HEK293 (cell line): ENCODE results near the gene ZNF396.
A peak's percentile ranks its signal among the peaks of the same experiment; 100 is the strongest.

Experiments used
- GLIS2 ChIP-seq: fragments of 450-650 bp; formaldehyde crosslinking; IDR thresholded peaks from 2 replicates; pipeline ENCODE4 v1.5.1; 2016; ENCODE audit warnings: missing biosample characterization, missing genetic modification characterization
- SCRT1 ChIP-seq: fragments of 450-650 bp; formaldehyde crosslinking; IDR thresholded peaks from 2 replicates; pipeline ENCODE4 v1.5.1; 2016; ENCODE audit warnings: missing biosample characterization, missing genetic modification characterization, borderline replicate concordance
- SP3 ChIP-seq: fragments of 450-650 bp; formaldehyde crosslinking; IDR thresholded peaks from 2 replicates; pipeline ENCODE4 v1.5.1; 2016; ENCODE audit warnings: missing biosample characterization, missing genetic modification characterization
- ZEB2 ChIP-seq: fragments of 450-650 bp; formaldehyde crosslinking; IDR thresholded peaks from 2 replicates; pipeline ENCODE4 v1.5.1; 2016; ENCODE audit warnings: missing biosample characterization, missing genetic modification characterization
- ZFHX2 ChIP-seq: fragments of 450-650 bp; formaldehyde crosslinking; conservative IDR thresholded peaks from 2 replicates; pipeline ENCODE4 v1.5.1; 2016; ENCODE audit warnings: missing biosample characterization, missing genetic modification characterization
- ZFP3 ChIP-seq: fragments of 450-650 bp; formaldehyde crosslinking; IDR thresholded peaks from 2 replicates; pipeline ENCODE4 v1.5.1; 2016; ENCODE audit warnings: low read depth, missing biosample characterization, missing genetic modification characterization
- ZFP37 ChIP-seq: fragments of 450-650 bp; formaldehyde crosslinking; IDR thresholded peaks from 2 replicates; pipeline ENCODE4 v1.5.1; 2016; ENCODE audit warnings: missing biosample characterization, missing genetic modification characterization
- ZNF10 ChIP-seq: fragments of 450-650 bp; formaldehyde crosslinking; IDR thresholded peaks from 2 replicates; pipeline ENCODE4 v1.5.1; 2017; ENCODE audit warnings: missing biosample characterization, missing genetic modification characterization
- ZNF121 ChIP-seq: fragments of 450-650 bp; formaldehyde crosslinking; IDR thresholded peaks from 2 replicates; pipeline ENCODE4 v1.5.1; 2016; ENCODE audit warnings: missing biosample characterization, missing genetic modification characterization
- ZNF132 ChIP-seq: fragments of 450-650 bp; formaldehyde crosslinking; IDR thresholded peaks from 2 replicates; pipeline ENCODE4 v1.5.1; 2017; ENCODE audit warnings: missing biosample characterization, missing genetic modification characterization, borderline replicate concordance
- ZNF146 ChIP-seq: fragments of 450-650 bp; formaldehyde crosslinking; IDR thresholded peaks from 2 replicates; pipeline ENCODE4 v1.5.1; 2016; ENCODE audit warnings: missing biosample characterization, missing genetic modification characterization
- ZNF302 ChIP-seq: fragments of 450-650 bp; formaldehyde crosslinking; IDR thresholded peaks from 2 replicates; pipeline ENCODE4 v1.5.1; 2016; ENCODE audit warnings: missing biosample characterization, missing genetic modification characterization, low read depth
- ZNF366 ChIP-seq: fragments of 450-650 bp; formaldehyde crosslinking; conservative IDR thresholded peaks from 2 replicates; pipeline ENCODE4 v1.5.1; 2016; ENCODE audit warnings: missing biosample characterization, missing genetic modification characterization
- ZNF549 ChIP-seq: fragments of 450-650 bp; IDR thresholded peaks from 2 replicates; pipeline ENCODE4 v1.5.1; 2018; ENCODE audit warnings: missing biosample characterization, missing genetic modification characterization, mild to moderate bottlenecking, inconsistent platforms, moderate library complexity
- ZNF585B ChIP-seq: fragments of 450-650 bp; formaldehyde crosslinking; IDR thresholded peaks from 2 replicates; pipeline ENCODE4 v1.5.1; 2016; ENCODE audit warnings: missing biosample characterization, missing genetic modification characterization
- ZNF623 ChIP-seq: fragments of 450-650 bp; formaldehyde crosslinking; IDR thresholded peaks from 2 replicates; pipeline ENCODE4 v1.5.1; 2016; ENCODE audit warnings: missing biosample characterization, missing genetic modification characterization
- ZNF629 ChIP-seq: fragments of 450-650 bp; formaldehyde crosslinking; IDR thresholded peaks from 2 replicates; pipeline ENCODE4 v1.5.1; 2017; ENCODE audit warnings: missing biosample characterization, missing genetic modification characterization
- ZNF664 ChIP-seq: fragments of 450-650 bp; formaldehyde crosslinking; IDR thresholded peaks from 2 replicates; pipeline ENCODE4 v1.5.1; 2016; ENCODE audit warnings: missing biosample characterization, missing genetic modification characterization
- ZNF785 ChIP-seq: fragments of 450-650 bp; formaldehyde crosslinking; IDR thresholded peaks from 2 replicates; pipeline ENCODE4 v1.5.1; 2016; ENCODE audit warnings: missing biosample characterization, missing genetic modification characterization
- TF ChIP-seq, protein P1 (sequence below): fragments of 450-650 bp; formaldehyde crosslinking; IDR thresholded peaks from 2 replicates; pipeline ENCODE4 v1.5.1; 2016; ENCODE audit warnings: missing biosample characterization, missing genetic modification characterization
- TF ChIP-seq, protein P2 (sequence below): fragments of 450-650 bp; formaldehyde crosslinking; IDR thresholded peaks from 2 replicates; pipeline ENCODE4 v1.5.1; 2016; ENCODE audit warnings: missing biosample characterization, missing genetic modification characterization
- TF ChIP-seq, protein P3 (sequence below): fragments of 450-650 bp; IDR thresholded peaks from 2 replicates; pipeline ENCODE4 v1.5.1; 2018; ENCODE audit warnings: missing biosample characterization, missing genetic modification characterization
- TF ChIP-seq, protein P4 (sequence below): fragments of 450-650 bp; formaldehyde crosslinking; IDR thresholded peaks from 2 replicates; pipeline ENCODE4 v1.5.1; 2016; ENCODE audit warnings: missing biosample characterization, missing genetic modification characterization
- TF ChIP-seq, protein P5 (sequence below): fragments of 450-650 bp; formaldehyde crosslinking; IDR thresholded peaks from 2 replicates; pipeline ENCODE4 v1.5.1; 2016; ENCODE audit warnings: missing biosample characterization, missing genetic modification characterization, low read depth
- TF ChIP-seq, protein P6 (sequence below): fragments of 450-650 bp; formaldehyde crosslinking; conservative IDR thresholded peaks from 2 replicates; pipeline ENCODE4 v1.5.1; 2016; ENCODE audit warnings: low read depth, missing biosample characterization, missing genetic modification characterization

Gene ZNF396

DNA sequence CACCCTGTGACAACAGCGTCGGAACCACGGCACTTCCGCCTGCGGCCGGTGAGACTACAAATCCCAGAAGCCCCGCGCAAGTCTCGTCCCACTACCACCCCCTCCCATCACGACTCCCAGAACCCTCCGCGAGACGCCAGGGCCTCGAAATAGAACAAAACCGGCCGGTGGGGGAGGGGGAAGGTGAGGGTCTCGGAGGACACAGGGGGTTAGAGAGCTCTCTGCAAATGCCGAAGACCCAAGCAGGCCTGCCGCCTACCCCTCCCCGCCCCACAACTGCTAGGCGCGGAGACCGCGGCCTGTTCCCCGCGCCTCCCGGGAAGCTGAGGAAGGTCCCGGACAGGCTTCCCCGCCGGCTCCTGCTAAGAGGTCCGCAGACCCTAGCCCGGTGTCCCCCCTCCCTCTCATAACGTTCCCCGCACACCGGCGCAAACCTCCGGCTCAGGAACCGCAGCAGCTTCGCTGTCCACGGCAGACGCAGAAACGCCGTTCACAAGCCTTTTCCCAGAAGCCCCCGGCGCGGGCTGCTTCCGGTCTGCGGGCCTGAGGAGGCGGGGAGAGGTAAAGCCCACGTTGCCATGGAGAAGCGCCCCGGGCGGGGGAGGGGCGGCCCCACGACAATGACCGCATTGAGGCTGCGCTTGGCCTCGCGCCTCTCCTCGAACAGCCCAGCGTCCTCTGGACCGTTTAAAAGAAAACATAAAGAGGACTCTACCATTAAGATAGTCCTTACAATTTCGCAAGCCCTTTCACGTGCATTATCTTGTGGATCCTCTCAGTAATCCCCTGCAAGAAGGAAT, 33.0 kb downstream of the ZNF396 start, which contains the start of gene ZNF24 (continued):
- TF ChIP-seq, protein P1, sequence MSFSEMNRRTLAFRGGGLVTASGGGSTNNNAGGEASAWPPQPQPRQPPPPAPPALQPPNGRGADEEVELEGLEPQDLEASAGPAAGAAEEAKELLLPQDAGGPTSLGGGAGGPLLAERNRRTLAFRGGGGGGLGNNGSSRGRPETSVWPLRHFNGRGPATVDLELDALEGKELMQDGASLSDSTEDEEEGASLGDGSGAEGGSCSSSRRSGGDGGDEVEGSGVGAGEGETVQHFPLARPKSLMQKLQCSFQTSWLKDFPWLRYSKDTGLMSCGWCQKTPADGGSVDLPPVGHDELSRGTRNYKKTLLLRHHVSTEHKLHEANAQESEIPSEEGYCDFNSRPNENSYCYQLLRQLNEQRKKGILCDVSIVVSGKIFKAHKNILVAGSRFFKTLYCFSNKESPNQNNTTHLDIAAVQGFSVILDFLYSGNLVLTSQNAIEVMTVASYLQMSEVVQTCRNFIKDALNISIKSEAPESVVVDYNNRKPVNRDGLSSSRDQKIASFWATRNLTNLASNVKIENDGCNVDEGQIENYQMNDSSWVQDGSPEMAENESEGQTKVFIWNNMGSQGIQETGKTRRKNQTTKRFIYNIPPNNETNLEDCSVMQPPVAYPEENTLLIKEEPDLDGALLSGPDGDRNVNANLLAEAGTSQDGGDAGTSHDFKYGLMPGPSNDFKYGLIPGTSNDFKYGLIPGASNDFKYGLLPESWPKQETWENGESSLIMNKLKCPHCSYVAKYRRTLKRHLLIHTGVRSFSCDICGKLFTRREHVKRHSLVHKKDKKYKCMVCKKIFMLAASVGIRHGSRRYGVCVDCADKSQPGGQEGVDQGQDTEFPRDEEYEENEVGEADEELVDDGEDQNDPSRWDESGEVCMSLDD (tag by site-specific recombination), result peak; percentile 41; the same call in 1 of the 2 replicates
- TF ChIP-seq, protein P2, sequence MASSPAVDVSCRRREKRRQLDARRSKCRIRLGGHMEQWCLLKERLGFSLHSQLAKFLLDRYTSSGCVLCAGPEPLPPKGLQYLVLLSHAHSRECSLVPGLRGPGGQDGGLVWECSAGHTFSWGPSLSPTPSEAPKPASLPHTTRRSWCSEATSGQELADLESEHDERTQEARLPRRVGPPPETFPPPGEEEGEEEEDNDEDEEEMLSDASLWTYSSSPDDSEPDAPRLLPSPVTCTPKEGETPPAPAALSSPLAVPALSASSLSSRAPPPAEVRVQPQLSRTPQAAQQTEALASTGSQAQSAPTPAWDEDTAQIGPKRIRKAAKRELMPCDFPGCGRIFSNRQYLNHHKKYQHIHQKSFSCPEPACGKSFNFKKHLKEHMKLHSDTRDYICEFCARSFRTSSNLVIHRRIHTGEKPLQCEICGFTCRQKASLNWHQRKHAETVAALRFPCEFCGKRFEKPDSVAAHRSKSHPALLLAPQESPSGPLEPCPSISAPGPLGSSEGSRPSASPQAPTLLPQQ (tag by site-specific recombination), result 0 out of 2 replicates have a peak, but pooled peaks have one; percentile 17
- peak; percentile 87 for TF ChIP-seq ZFP37 (tag by site-specific recombination)
- peak; percentile 41 for TF ChIP-seq ZFHX2 (tag by site-specific recombination)
- no peak for TF ChIP-seq ZNF121
- TF ChIP-seq ZNF585B (tag by site-specific recombination), result no peak
- no peak for TF ChIP-seq ZNF785 (tag by site-specific recombination)
- TF ChIP-seq SP3 (tag by site-specific recombination), result peak; percentile 82
- no peak for TF ChIP-seq ZNF132
- TF ChIP-seq ZNF629 (tag by site-specific recombination), result peak; percentile 28; the same call in 1 of the 2 replicates
- TF ChIP-seq ZNF302, result no peak
- TF ChIP-seq ZNF623 (tag by site-specific recombination), result no peak
- no peak for TF ChIP-seq ZNF664 (tag by site-specific recombination)
- peak; percentile 57 for TF ChIP-seq ZEB2 (tag by site-specific recombination)
- TF ChIP-seq ZNF549 (tag by site-specific recombination), result no peak
- no peak for TF ChIP-seq ZNF10 (tag by site-specific recombination)
- TF ChIP-seq, protein P3, sequence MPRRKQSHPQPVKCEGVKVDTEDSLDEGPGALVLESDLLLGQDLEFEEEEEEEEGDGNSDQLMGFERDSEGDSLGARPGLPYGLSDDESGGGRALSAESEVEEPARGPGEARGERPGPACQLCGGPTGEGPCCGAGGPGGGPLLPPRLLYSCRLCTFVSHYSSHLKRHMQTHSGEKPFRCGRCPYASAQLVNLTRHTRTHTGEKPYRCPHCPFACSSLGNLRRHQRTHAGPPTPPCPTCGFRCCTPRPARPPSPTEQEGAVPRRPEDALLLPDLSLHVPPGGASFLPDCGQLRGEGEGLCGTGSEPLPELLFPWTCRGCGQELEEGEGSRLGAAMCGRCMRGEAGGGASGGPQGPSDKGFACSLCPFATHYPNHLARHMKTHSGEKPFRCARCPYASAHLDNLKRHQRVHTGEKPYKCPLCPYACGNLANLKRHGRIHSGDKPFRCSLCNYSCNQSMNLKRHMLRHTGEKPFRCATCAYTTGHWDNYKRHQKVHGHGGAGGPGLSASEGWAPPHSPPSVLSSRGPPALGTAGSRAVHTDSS (tag by site-specific recombination), result peak; percentile 23; the same call in 1 of the 2 replicates
- TF ChIP-seq ZNF146, result no peak
- TF ChIP-seq, protein P4, sequence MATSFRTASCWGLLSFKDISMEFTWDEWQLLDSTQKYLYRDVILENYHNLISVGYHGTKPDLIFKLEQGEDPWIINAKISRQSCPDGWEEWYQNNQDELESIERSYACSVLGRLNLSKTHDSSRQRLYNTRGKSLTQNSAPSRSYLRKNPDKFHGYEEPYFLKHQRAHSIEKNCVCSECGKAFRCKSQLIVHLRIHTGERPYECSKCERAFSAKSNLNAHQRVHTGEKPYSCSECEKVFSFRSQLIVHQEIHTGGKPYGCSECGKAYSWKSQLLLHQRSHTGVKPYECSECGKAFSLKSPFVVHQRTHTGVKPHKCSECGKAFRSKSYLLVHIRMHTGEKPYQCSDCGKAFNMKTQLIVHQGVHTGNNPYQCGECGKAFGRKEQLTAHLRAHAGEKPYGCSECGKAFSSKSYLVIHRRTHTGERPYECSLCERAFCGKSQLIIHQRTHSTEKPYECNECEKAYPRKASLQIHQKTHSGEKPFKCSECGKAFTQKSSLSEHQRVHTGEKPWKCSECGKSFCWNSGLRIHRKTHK (tag by site-specific recombination), result no peak
- no peak for TF ChIP-seq ZFP3 (tag by site-specific recombination)
- TF ChIP-seq GLIS2 (tag by site-specific recombination), result peak; percentile 73
- TF ChIP-seq, protein P5, sequence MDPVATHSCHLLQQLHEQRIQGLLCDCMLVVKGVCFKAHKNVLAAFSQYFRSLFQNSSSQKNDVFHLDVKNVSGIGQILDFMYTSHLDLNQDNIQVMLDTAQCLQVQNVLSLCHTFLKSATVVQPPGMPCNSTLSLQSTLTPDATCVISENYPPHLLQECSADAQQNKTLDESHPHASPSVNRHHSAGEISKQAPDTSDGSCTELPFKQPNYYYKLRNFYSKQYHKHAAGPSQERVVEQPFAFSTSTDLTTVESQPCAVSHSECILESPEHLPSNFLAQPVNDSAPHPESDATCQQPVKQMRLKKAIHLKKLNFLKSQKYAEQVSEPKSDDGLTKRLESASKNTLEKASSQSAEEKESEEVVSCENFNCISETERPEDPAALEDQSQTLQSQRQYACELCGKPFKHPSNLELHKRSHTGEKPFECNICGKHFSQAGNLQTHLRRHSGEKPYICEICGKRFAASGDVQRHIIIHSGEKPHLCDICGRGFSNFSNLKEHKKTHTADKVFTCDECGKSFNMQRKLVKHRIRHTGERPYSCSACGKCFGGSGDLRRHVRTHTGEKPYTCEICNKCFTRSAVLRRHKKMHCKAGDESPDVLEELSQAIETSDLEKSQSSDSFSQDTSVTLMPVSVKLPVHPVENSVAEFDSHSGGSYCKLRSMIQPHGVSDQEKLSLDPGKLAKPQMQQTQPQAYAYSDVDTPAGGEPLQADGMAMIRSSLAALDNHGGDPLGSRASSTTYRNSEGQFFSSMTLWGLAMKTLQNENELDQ (tag by site-specific recombination), result no peak
- TF ChIP-seq, protein P6, sequence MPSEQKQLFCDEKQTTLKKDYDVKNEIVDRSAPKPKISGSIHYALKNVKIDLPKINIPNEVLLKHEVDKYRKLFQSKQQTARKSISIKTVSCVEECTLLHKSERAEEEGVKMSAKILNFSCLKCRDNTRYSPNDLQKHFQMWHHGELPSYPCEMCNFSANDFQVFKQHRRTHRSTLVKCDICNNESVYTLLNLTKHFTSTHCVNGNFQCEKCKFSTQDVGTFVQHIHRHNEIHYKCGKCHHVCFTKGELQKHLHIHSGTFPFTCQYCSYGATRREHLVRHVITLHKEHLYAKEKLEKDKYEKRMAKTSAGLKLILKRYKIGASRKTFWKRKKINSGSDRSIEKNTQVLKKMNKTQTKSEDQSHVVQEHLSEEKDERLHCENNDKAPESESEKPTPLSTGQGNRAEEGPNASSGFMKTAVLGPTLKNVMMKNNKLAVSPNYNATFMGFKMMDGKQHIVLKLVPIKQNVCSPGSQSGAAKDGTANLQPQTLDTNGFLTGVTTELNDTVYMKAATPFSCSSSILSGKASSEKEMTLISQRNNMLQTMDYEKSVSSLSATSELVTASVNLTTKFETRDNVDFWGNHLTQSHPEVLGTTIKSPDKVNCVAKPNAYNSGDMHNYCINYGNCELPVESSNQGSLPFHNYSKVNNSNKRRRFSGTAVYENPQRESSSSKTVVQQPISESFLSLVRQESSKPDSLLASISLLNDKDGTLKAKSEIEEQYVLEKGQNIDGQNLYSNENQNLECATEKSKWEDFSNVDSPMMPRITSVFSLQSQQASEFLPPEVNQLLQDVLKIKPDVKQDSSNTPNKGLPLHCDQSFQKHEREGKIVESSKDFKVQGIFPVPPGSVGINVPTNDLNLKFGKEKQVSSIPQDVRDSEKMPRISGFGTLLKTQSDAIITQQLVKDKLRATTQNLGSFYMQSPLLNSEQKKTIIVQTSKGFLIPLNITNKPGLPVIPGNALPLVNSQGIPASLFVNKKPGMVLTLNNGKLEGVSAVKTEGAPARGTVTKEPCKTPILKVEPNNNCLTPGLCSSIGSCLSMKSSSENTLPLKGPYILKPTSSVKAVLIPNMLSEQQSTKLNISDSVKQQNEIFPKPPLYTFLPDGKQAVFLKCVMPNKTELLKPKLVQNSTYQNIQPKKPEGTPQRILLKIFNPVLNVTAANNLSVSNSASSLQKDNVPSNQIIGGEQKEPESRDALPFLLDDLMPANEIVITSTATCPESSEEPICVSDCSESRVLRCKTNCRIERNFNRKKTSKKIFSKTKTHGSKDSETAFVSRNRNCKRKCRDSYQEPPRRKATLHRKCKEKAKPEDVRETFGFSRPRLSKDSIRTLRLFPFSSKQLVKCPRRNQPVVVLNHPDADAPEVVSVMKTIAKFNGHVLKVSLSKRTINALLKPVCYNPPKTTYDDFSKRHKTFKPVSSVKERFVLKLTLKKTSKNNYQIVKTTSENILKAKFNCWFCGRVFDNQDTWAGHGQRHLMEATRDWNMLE (tag by site-specific recombination), result 0 out of 2 replicates have a peak, but pooled peaks have one; percentile 10
- no peak for TF ChIP-seq SCRT1
- no peak for TF ChIP-seq ZNF366 (tag by site-specific recombination)
